Anterior cingulate cortex (tissue), 58 donors: ENCODE data around the gene TP53AIP1.

Experiments used
- DNase-seq, 58 donors: peaks; one replicate each; lab custom pipeline; 2025; lab: John Stamatoyannopoulos, UW

Gene TP53AIP1

DNA sequence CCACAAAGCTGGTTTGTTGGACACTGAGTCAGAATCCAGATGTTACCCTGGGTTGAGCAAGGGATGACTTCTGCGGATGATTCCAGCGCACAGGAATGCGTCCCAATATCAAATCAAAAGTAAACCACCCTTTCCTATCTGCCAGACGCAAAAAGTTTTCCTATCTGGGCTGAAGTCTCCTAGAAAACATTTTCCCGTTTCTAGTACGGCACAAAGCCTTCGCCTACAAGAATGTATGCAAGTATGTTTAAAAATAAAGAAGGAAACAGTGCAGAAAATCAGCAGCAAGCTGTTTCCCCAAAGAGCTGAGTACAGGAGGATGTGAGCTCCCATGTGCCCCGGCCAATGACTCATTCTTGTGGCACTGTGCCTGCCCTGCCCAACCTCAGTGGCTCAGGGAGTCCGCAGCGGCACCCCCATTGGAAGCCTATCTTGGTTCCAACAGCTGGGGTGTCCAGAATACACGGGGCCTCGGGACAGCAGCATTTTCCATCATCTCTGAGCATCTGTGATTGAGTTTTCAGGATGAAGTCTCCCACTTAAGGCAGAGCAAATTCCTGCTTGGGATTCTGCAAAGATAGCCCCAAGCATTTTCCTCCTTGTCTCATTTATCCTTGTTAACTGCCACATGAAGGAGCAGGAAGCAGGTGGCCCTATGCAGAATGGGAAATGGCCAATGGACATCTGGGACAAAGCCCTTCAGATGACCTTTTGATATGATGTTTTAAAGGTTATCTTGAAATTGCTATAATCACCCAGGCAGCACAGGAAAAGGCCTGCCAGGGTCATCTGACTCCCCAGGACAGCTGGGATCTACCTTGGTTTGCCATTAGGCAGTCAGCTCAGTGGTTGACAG is 34.1 kb downstream of the TP53AIP1 start:
- peak in 29 of 58 donors; percentile 9 to 54 (median 30) for DNase-seq

GRCh38 chr11:128907585-128907984 is 35.1 kb downstream of the TP53AIP1 start:
- no peak for DNase-seq

- peak in 2 of 58 donors; percentile 16 to 32 for DNase-seq
Observed at GRCh38 chr11:128906185-128907050, 36.3 kb downstream of the TP53AIP1 start.

GRCh38 chr11:128905345-128906184 is 37.1 kb downstream of the TP53AIP1 start:
- DNase-seq, result peak in 5 of 58 donors; percentile 19 to 57 (median 31)

DNA sequence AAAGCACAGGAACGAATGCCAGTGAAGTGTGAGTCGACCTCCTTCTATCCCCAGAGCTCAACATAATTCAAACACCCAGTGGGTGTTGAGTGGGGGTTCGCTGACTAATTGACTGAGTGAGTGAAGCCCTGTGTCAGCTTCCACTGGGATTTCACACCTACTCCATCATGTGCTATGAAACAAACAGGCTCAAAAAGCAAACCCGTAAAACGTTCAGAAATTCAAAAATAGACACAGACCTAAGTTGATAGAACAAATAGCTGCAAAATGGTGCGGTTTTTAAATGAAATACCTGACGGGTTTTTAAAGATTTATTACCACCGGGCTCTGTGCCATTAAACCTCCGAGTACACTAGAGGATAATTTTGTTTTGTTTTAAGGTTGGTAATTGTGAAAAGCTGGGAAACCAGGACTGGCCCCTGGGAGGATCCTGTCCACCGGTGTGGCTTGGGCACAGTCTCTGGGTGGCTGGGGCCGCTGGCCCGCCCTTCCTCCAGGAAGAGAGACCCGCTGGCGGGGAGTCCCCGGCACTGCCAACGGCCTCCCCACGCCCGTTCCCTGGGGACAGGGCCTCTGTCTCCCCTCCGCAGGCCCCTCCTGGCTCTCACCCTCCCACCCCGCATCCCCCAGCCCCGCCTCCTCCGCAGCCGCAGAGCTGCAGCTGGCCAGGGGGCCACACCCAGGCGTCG is 37.9 kb downstream of the TP53AIP1 start:
- peak in 4 of 58 donors; percentile 20 to 38 (median 24) for DNase-seq

GRCh38 chr11:128904303-128904655 is 38.4 kb downstream of the TP53AIP1 start:
- peak in 1 of 58 donors; percentile 24 for DNase-seq

DNA sequence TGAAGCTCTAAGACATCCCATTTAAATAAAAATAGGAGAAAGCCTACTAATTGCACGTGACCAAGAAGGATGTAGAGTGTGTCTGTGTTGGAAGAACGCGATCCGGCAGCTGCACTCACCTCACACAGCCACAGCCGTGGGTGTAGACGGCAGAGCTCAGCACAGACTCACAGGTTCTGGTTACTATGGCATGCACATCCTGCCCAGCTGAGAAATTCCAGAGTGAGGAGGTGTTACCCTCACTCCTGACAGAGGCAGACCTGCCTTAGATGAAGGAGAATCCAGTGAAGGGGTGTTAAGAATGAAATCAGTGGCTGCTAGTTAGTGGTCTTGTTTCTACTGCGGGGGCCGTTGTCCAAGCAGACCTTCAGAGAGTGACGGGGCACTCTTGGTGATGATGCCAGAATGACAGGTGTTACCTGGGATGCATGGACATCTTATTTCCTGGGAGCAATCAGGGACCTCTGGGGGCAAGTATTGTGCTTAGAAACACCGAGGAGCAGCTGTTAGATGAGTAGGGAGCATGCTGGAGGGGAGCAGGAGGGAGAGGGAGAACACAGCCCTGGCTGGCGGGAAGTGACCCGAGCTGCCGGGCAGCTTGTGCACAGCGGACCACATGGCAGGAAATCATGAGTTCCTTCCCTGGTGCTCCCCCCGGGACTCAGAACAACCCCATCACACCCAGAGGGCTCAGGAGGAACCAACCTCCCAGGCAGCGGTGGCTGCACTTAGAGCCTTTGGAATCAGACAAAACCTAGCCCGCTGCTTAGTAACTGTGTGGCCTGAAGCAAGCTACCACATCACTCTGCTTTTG is 39.2 kb downstream of the TP53AIP1 start:
- DNase-seq, result peak in 23 of 58 donors; percentile 18 to 51 (median 30)

DNA sequence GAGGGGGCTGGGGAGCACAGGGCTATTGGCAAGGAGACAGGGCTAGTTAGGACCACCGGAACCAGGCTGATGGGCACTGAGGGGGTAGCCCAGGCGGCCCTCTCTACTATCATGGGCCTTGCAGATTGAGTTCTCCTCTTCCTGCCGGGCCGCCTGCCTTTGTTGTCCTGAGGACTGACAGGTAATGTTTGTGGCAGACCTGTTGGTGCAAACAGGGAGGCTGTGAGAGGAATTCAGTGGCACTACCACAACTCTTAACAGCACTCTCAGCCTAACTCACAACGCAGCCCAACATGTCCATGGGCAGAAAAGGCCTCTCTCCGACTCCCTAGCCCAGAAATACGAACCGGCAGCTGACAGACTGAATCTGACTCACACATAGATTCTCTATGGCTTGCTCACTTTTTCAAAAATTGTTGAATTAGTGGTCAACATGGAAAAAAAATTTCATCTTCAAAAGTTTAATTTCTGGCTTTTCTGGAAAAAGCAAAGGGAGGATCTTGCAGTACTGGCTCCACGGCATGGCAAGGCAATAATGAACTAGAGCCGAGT is 40.1 kb downstream of the TP53AIP1 start:
- no peak for DNase-seq

GRCh38 chr11:128901653-128902514 is 40.8 kb downstream of the TP53AIP1 start:
- no peak for DNase-seq

DNA sequence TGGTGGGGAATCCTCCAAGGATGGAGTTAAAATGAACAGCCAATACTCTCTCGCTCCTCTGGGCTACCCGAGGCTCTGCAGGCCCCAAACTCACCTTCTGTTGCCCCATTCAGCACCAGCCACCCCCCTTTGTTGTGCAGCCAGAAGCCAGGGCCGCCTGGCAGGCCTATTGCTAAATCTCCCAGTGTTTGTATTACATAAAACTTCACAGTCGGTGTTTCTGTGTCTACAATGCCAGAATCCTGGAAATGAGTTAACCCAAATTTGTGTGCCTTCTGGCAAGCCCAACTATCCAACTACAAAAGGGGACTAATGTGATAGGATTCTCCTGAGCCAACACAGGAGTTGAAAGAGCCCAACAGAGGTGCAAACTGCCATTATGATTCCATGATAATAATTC is 42.2 kb downstream of the TP53AIP1 start:
- DNase-seq, result peak in 1 of 58 donors; percentile 19

DNA sequence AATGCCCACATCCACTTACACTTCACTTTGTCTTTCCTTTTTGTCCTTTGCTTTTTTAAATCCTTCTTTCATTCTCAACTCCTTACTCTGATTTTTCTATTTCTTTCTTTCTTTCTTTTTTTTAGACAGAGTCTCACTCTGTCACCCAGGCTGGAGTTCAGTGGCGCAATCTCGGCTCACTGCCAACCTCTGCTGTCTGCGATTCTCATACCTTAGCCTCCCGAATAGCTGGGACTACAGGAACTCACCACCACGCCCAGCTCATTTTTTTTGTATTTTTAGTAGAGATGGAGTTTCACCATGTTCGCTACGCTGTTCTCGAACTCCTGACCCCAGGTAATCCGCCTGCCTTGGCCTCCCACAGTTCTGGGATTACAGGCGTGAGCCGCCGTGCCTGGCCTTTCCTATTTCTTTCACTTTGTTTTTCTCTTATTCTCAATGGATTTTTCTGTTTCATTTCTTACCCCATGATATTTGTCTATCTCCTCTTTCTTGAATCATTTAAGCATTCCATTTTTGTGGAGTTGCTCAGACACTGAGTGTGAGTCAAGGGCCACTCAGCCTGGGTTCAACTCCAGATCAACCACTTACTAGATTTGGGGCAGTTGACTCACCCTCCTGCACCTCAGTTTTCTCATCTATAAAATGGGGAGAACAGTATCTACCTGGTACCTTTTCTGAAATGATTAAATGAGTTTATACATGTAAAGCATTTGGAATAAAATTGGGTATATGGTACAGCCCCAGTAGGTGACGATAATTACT is 43.9 kb downstream of the TP53AIP1 start:
- DNase-seq, result no peak

GRCh38 chr11:128897826-128898225 is 44.8 kb downstream of the TP53AIP1 start:
- no peak for DNase-seq

GRCh38 chr11:128896356-128896755 is 46.3 kb downstream of the TP53AIP1 start:
- DNase-seq, result no peak

DNA sequence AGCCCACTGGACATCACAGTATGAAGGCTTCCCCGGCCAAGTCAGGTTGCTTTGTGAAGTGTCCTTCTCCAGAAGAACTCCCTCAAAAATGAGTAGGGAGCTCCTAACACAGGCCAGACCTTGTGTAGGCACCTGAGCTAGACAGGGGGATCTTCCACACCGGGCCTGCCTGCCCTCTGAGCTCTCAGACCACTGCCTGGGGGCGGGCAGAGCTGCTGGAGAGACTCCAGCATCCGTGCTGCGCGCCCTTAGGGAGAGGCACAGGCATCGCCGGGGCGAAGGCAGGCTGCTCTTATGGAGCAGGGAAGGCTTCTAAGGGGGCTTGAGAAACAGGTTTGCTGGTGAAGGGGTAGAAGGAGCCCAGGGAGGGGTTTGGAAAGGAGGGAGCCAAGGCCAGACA is 47.1 kb downstream of the TP53AIP1 start:
- no peak for DNase-seq

- DNase-seq, result no peak
Observed at GRCh38 chr11:128894685-128895084, 48.0 kb downstream of the TP53AIP1 start.

- no peak for DNase-seq
Observed at GRCh38 chr11:128894286-128894681, 48.4 kb downstream of the TP53AIP1 start.
